Gastroesophageal sphincter (tissue), 4 donors: Measurements from ENCODE around the gene MEGF11. TPM values are rescaled to one million over a fixed set of nuclear protein-coding genes. Genes with fewer than 3 reads are reported as not detected.

Experiments used
- ATAC-seq: fragments of 150-250 bp; one replicate; pipeline ENCODE4 v1.9.1; 2016; ENCODE audit warnings: mild to moderate bottlenecking, moderate library complexity
- H3K27ac ChIP-seq, 4 donors: fragments of 200-600 bp; sonication (generic) in 3 of 4; 1 replicate in 3 of 4; 2 replicates in 1 of 4; pipeline ENCODE4 v1.5.1; 2016 to 2019
- H3K27me3 ChIP-seq: fragments of 200-600 bp; sonication (generic); one replicate; pipeline ENCODE4 v1.5.1; 2019
- H3K36me3 ChIP-seq, 2 donors: fragments of 200-600 bp; sonication (generic); one replicate each; pipeline ENCODE4 v1.5.1; 2019; ENCODE audit warnings: control low read depth in 1 of 2
- H3K4me1 ChIP-seq, 3 donors: fragments of 200-600 bp; sonication (generic); 1 replicate in 2 of 3; 2 replicates in 1 of 3; pipeline ENCODE4 v1.5.1; 2016 to 2019; ENCODE audit warnings: control low read depth in 2 of 3
- H3K4me3 ChIP-seq, 2 donors: fragments of 200-600 bp; sonication (generic); one replicate each; pipeline ENCODE4 v1.5.1; 2019; ENCODE audit warnings: mild to moderate bottlenecking in 1 of 2, moderate library complexity in 1 of 2
- H3K9me3 ChIP-seq, 3 donors: fragments of 200-600 bp; sonication (generic); one replicate each; pipeline ENCODE4 v1.5.1; 2017 to 2019; ENCODE audit warnings: control low read depth in 2 of 3
- EP300 ChIP-seq: sonication (generic); formaldehyde crosslinking; IDR thresholded peaks from one replicate; pipeline ENCODE4 v1.6.1; 2017; ENCODE audit warnings: antibody characterized with exemption, mild to moderate bottlenecking
- POLR2A ChIP-seq, 2 donors: fragments of 450-650 bp; IDR thresholded peaks; one replicate each; pipeline ENCODE4 v1.6.1; 2017; ENCODE audit warnings: antibody characterized with exemption in 2 of 2, mild to moderate bottlenecking in 2 of 2, moderate library complexity in 1 of 2
- POLR2AphosphoS5 ChIP-seq: sonication (generic); formaldehyde crosslinking; IDR thresholded peaks from one replicate; pipeline ENCODE4 v1.6.1; 2017; ENCODE audit warnings: antibody characterized with exemption
- WGBS, 2 donors: methylation state at CpG; one replicate each; pipeline ENCODE4 v1.1.5; 2018; ENCODE audit warnings: low coverage in 1 of 2; 5-methylcytosine and 5-hydroxymethylcytosine counted together
- total RNA-seq, 4 donors: library from RNA; depleted of rRNA; stranded (reverse); fragments of >200 nt; gene quantifications; one replicate each; pipeline ENCODE4 v1.1.0, GENCODE V29; 2016
- TF ChIP-seq, protein P1 (sequence below), 4 experiments: fragments of 200-600 bp in 2 of 4; fragments of 450-650 bp in 2 of 4; sonication (generic) in 1 of 4; IDR thresholded peaks; one replicate each; pipeline ENCODE4 v1.5.1; 2017 to 2019; ENCODE audit warnings: antibody characterized with exemption in 4 of 4, mild to moderate bottlenecking in 2 of 4, moderate library complexity in 2 of 4

MEGF11 gene
- total RNA-seq, 4 donors from 2014 or later, result 0.08 TPM; not detected in 3

DNA sequence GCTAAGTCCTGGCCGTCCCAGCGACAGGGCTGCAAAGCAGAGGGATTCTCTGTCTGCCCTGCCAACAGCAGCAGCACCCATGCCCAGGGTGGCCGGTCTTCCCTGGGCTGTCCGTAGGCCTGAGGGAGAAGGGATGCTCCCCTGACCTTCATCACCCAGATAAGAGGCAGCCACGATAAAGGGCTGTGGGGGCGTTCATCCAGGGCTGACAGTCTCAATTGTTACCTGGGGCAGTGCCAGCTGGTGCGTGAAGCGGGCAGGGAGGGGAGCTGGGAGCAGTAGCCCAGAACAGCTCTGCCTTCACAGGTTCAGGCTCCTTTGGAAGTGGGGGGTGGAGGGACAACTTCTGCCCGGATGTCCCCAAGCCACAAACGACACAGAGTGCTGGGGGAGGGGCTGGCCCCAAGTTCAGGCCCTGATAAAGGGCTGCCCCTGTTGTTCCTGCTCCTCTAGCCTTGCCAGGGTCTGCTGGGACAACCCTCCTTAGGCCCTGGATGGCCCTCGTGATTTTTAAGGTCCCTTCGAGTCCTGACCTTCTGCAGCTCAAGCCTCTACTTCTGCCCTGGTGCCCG is 289.6 kb downstream of the MEGF11 start:
- TF ChIP-seq EP300, result no peak
- no peak for TF ChIP-seq POLR2AphosphoS5
- TF ChIP-seq, protein P1, sequence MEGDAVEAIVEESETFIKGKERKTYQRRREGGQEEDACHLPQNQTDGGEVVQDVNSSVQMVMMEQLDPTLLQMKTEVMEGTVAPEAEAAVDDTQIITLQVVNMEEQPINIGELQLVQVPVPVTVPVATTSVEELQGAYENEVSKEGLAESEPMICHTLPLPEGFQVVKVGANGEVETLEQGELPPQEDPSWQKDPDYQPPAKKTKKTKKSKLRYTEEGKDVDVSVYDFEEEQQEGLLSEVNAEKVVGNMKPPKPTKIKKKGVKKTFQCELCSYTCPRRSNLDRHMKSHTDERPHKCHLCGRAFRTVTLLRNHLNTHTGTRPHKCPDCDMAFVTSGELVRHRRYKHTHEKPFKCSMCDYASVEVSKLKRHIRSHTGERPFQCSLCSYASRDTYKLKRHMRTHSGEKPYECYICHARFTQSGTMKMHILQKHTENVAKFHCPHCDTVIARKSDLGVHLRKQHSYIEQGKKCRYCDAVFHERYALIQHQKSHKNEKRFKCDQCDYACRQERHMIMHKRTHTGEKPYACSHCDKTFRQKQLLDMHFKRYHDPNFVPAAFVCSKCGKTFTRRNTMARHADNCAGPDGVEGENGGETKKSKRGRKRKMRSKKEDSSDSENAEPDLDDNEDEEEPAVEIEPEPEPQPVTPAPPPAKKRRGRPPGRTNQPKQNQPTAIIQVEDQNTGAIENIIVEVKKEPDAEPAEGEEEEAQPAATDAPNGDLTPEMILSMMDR (IDR thresholded peaks at IDR 0.05), result no peak
- no peak for TF ChIP-seq POLR2A (IDR thresholded peaks at IDR 0.05)
- no peaks in the 10 kb centered on the region for H3K4me1 ChIP-seq
- no peak overlapping the region for H3K27ac ChIP-seq
- peaks cover 76% of the 10 kb centered on the region for H3K27me3 ChIP-seq
- no peak for ATAC-seq
- H3K9me3 ChIP-seq, result no peaks in the 10 kb centered on the region
- H3K36me3 ChIP-seq, result no peaks in the 10 kb centered on the region
- WGBS, 2 donors, result 40 to 63% methylated on average over 2 to 5 of the region's 13 CpGs
- no peak overlapping the region for H3K4me3 ChIP-seq

GRCh38 chr15:65963358-65963757 is 290.2 kb downstream of the MEGF11 start:
- no peak for TF ChIP-seq POLR2A (IDR thresholded peaks at IDR 0.05)
- TF ChIP-seq, protein P1 (IDR thresholded peaks at IDR 0.05), result no peak
- no peak for TF ChIP-seq POLR2AphosphoS5
- TF ChIP-seq EP300, result no peak
- Histone ChIP-seq H3K27ac (no peak overlapping the region), H3K36me3 (no peaks in the 10 kb centered on the region), H3K9me3 (no peaks in the 10 kb centered on the region), H3K27me3 (peaks cover 70% of the 10 kb centered on the region), H3K4me3 (no peak overlapping the region), H3K4me1 (no peaks in the 10 kb centered on the region)
- no peak for ATAC-seq
- WGBS, 2 donors, result 0 to 49% methylated on average over 1 to 5 of the region's 5 CpGs

DNA sequence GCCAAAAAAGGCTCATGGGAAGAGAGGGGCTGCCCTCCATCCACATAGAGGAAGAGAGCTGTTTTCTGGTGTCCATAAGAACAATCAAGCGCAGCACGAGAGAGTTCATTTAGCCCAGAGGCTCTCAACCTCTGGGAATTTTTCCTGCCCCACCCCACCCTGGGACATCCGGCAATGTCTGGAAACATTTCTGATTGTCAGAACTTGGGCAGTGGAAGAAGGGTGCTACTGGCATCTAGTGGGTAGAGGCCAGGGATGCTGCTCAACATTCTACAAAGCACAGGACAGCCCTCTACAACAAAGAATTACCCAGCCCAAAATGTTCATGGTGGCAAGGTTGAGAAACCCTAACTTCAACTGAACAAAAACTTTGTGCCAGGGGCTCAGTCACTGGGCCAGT is 291.4 kb downstream of the MEGF11 start:
- H3K9me3 ChIP-seq, result no peaks in the 10 kb centered on the region
- WGBS, 2 donors, result 44 to 49% methylated on average over 3 of the region's 3 CpGs

DNA sequence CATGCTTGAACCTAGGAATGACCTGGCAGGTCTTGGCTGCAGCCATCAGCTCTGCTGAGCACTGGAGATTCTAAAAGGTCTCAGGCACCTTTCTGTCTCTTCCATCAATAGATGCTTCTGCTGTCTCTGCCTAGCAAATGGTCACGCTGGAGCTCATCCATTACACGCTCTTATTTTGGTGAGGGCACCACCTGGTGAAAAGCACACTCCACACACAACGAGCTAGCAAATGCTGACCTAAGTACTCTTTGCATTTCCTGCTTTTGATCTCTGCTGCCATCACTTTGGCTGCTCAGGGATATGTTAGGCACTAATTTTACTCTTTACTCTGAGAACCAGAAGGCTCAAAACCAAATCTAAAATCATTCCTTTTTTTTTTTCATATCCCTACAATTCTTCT is 293.0 kb downstream of the MEGF11 start:
- H3K4me1 ChIP-seq, result no peaks in the 10 kb centered on the region
- ATAC-seq, result no peak
- H3K27me3 ChIP-seq, result peaks cover 58% of the 10 kb centered on the region
- H3K27ac ChIP-seq, result no peak overlapping the region
- no peak for TF ChIP-seq POLR2AphosphoS5
- TF ChIP-seq POLR2A (IDR thresholded peaks at IDR 0.05), result no peak
- no peak for TF ChIP-seq EP300
- TF ChIP-seq, protein P1 (IDR thresholded peaks at IDR 0.05), result no peak
- no peak overlapping the region for H3K4me3 ChIP-seq
- no peaks in the 10 kb centered on the region for H3K9me3 ChIP-seq
- 33 to 80% methylated on average over 1 to 3 of the region's 3 CpGs for WGBS, 2 donors
- H3K36me3 ChIP-seq, result no peaks in the 10 kb centered on the region

More for the DNA sequence above, 291.4 kb downstream of the MEGF11 start:
- no peak for ATAC-seq
- Histone ChIP-seq H3K4me3 (no peak overlapping the region), H3K27me3 (peaks cover 73% of the 10 kb centered on the region), H3K36me3 (no peaks in the 10 kb centered on the region), H3K4me1 (no peaks in the 10 kb centered on the region), H3K27ac (no peak overlapping the region)
- TF ChIP-seq POLR2AphosphoS5 (no peak), EP300 (no peak), POLR2A (IDR thresholded peaks at IDR 0.05) (no peak)
- TF ChIP-seq, protein P1 (IDR thresholded peaks at IDR 0.05), result no peak

DNA sequence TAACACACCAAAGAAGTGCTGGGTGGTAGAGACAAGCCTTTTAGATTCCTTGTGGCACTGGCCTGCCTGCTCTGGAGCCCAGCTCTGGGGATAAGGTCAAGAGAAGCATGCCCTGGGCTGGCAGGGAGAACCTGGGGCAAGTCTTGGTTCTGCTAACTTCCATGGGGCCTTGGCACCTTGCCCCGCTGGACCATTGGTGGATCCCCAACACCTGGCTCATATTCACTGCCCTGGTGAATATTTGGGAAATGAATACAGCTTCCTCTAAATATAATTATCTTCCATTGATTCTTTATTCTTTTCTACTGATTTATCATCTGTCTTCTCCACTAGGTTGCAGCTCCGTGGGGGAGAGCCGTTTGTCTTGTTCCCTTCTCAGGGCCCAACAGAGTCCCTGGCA is 294.7 kb downstream of the MEGF11 start:
- WGBS, 2 donors, result 37 to 47% methylated on average over 2 to 3 of the region's 3 CpGs
- H3K36me3 ChIP-seq, result no peaks in the 10 kb centered on the region
- no peak for TF ChIP-seq EP300
- no peak for TF ChIP-seq POLR2AphosphoS5
- TF ChIP-seq, protein P1 (IDR thresholded peaks at IDR 0.05), result no peak
- TF ChIP-seq POLR2A (IDR thresholded peaks at IDR 0.05), result no peak
- no peaks in the 10 kb centered on the region for H3K9me3 ChIP-seq
- H3K27me3 ChIP-seq, result peaks cover 48% of the 10 kb centered on the region
- no peaks in the 10 kb centered on the region for H3K4me1 ChIP-seq
- H3K27ac ChIP-seq, result no peak overlapping the region
- no peak overlapping the region for H3K4me3 ChIP-seq
- ATAC-seq, result no peak
